ENCODE results near the gene IL36B.

DNA sequence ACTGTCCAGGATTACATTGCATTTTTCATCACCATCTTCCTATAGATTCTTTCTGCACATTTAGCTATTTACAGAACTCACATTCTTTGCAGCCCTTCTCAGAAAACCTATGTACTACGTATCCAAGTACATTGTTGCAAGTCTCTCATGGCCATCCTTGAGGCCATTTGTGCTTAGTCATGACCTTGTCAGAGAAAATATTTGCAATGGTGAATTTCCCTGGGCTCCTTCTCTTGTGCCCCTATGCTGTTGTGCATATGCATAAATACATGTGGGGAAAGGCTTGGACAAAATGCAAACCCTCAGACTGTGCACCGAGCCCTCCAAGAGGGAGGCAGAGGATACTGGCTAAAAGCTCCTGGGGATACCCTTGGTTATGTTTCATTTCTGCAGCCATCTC, 27.9 kb downstream of the IL36B start:
- TF ChIP-seq CTCF (IDR thresholded peaks at IDR 0.05) (no peak), POLR2A (IDR thresholded peaks at IDR 0.05) (no peak)
